HCT116 (cell line): Measurements from ENCODE around the gene COL19A1. TPM values are rescaled to one million over a fixed set of nuclear protein-coding genes. Genes with fewer than 3 reads are reported as not detected.

Experiments
- ATAC-seq: fragments of 200-7000 bp; cut with Tn5 transposase; 2 replicates; pipeline ENCODE4 v1.9.1; 2020; ENCODE audit warnings: mild to moderate bottlenecking, moderate library complexity
- BruUV-seq: library from RNA; stranded (reverse); fragments of 400-500 nt; replicated peaks from 2 replicates; lab custom pipeline; 2021; lab: Mats Ljungman, UMichigan
- CTCF ChIA-PET: fragments of 300-600 bp; sonication (Branson Sonifier 250); formaldehyde crosslinking; loops from one replicate; lab custom pipeline; 2021; ENCODE audit warnings: antibody characterized with exemption; lab: Charles Lee
- POLR2A ChIA-PET: fragments of 300-600, 350-600 bp; sonication (Branson Sonifier 250); formaldehyde crosslinking; loops from one replicate; lab custom pipeline; 2021; ENCODE audit warnings: antibody characterized with exemption; lab: Charles Lee
- RAD21 ChIA-PET, 2 experiments: fragments of 300-600 bp; sonication (Branson Sonifier 250); formaldehyde crosslinking; loops; one replicate each; lab custom pipeline; 2023; ENCODE audit warnings: low total read pairs in 2 of 2; ENCODE audit not compliant: uncharacterized antibody in 2 of 2, unreplicated experiment in 2 of 2, low non-redundant PET in 1 of 2; lab: Charles Lee
- DNase-seq: peaks from one replicate; pipeline ENCODE4 v3.0.0-alpha.2; 2010; ENCODE audit warnings: low read depth, low spot score
- H2AFZ ChIP-seq: fragments of 200-600 bp; shearing (Covaris generic), sonication (generic); 2 replicates; pipeline ENCODE4 v1.6.1; 2017; ENCODE audit warnings: low read depth, mixed run types, mixed read lengths, antibody characterized with exemption, low read length; ENCODE audit not compliant: poor library complexity, severe bottlenecking
- H3K27ac ChIP-seq: 2 replicates; pipeline ENCODE4 v1.5.1; 2012; ENCODE audit warnings: low read depth, low read length
- H3K27me3 ChIP-seq: fragments of 200-600 bp; sonication (generic); 2 replicates; pipeline ENCODE4 v1.6.1; 2016; ENCODE audit warnings: mixed run types, low read length, mixed read lengths; ENCODE audit not compliant: insufficient read depth
- H3K36me3 ChIP-seq, 2 experiments: fragments of 200-500 bp in 1 of 2; fragments of 200-600 bp in 1 of 2; sonication (Bioruptor generic) in 1 of 2; sonication (generic) in 1 of 2; 2 replicates each; pipeline versions ENCODE4 v1.5.1 to v1.6.1; 2014 to 2016; ENCODE audit warnings: low read length in 2 of 2, inconsistent platforms in 1 of 2, mixed read lengths in 1 of 2, mixed run types in 1 of 2; ENCODE audit not compliant: insufficient read depth in 2 of 2, control insufficient read depth in 1 of 2
- H3K4me1 ChIP-seq, 2 experiments: fragments of 200-600 bp in 1 of 2; sonication (generic) in 1 of 2; 2 replicates each; pipeline versions ENCODE4 v1.5.1 to v1.6.1; 2012 to 2017; ENCODE audit warnings: low read length in 2 of 2, inconsistent platforms in 1 of 2, mild to moderate bottlenecking in 1 of 2, mixed read lengths in 1 of 2, mixed run types in 1 of 2, moderate library complexity in 1 of 2; ENCODE audit not compliant: insufficient read depth in 2 of 2, control insufficient read depth in 1 of 2
- H3K4me2 ChIP-seq: fragments of 200-600 bp; sonication (generic); 2 replicates; pipeline ENCODE4 v1.6.1; 2017; ENCODE audit warnings: mixed run types, low read length, mixed read lengths
- H3K4me3 ChIP-seq, 2 experiments: fragments of 200-600 bp in 1 of 2; sonication (generic) in 1 of 2; replicated peaks in 1 of 2; 2 replicates each; pipeline ENCODE4 v1.5.1; 2011 to 2016; ENCODE audit warnings: low read length in 2 of 2, control low read depth in 1 of 2, low read depth in 1 of 2, mild to moderate bottlenecking in 1 of 2, mixed read lengths in 1 of 2, mixed run types in 1 of 2
- H3K79me2 ChIP-seq: fragments of 200-600 bp; sonication (generic); 2 replicates; pipeline ENCODE4 v1.6.1; 2017; ENCODE audit warnings: mild to moderate bottlenecking, mixed run types, low read length, moderate library complexity, mixed read lengths; ENCODE audit not compliant: insufficient read depth
- H3K9ac ChIP-seq: fragments of 200-600 bp; sonication (generic); 2 replicates; pipeline ENCODE4 v1.6.1; 2016; ENCODE audit warnings: low read length, mixed read lengths
- H3K9me2 ChIP-seq: fragments of 200-600 bp; sonication (generic), shearing (Covaris generic); 2 replicates; pipeline ENCODE4 v1.6.1; 2017; ENCODE audit warnings: mixed run types, mild to moderate bottlenecking, moderate library complexity; ENCODE audit not compliant: insufficient read depth
- H3K9me3 ChIP-seq, 2 experiments: fragments of 200-500 bp in 1 of 2; fragments of 200-600 bp in 1 of 2; sonication (Bioruptor generic) in 1 of 2; sonication (generic) in 1 of 2; 2 replicates each; pipeline ENCODE4 v1.6.1; 2014 to 2017; ENCODE audit warnings: low read length in 2 of 2, mixed read lengths in 2 of 2, inconsistent platforms in 1 of 2, low read depth in 1 of 2, mild to moderate bottlenecking in 1 of 2, mixed run types in 1 of 2, moderate library complexity in 1 of 2; ENCODE audit not compliant: control insufficient read depth in 1 of 2, insufficient read depth in 1 of 2
- H4K20me1 ChIP-seq: fragments of 200-600 bp; sonication (generic), shearing (Covaris generic); 2 replicates; pipeline ENCODE4 v1.6.1; 2017; ENCODE audit warnings: mixed run types, mild to moderate bottlenecking, moderate library complexity; ENCODE audit not compliant: insufficient read depth
- ATF3 ChIP-seq: IDR thresholded peaks from 2 replicates; pipeline ENCODE4 v1.6.1; 2012
- EZH2 ChIP-seq: fragments of 200-600 bp; sonication (generic); IDR thresholded peaks from 2 replicates; pipeline ENCODE4 v1.6.1; 2017; ENCODE audit warnings: antibody characterized with exemption, mixed run types
- MAX ChIP-seq: IDR thresholded peaks from 2 replicates; pipeline ENCODE4 v1.6.1; 2012
- SIN3A ChIP-seq: IDR thresholded peaks from 2 replicates; pipeline ENCODE4 v1.6.1; 2012; ENCODE audit warnings: low read depth
- ZFX ChIP-seq: fragments of 450-650 bp; IDR thresholded peaks from 2 replicates; pipeline ENCODE4 v1.6.1; 2017
- intact Hi-C: fragments of 100-400 bp; cut with micrococcal nuclease; formaldehyde crosslinking; loops from 2 replicates; pipeline ENCODE4 v1.10.0; 2022
- total RNA-seq: library from RNA; stranded (reverse); gene quantifications from one replicate; pipeline ENCODE4 v1.2.1, GENCODE V29; 2021; ENCODE audit not compliant: unreplicated experiment
- TF ChIP-seq, protein P1 (sequence below): IDR thresholded peaks from 2 replicates; pipeline ENCODE4 v1.6.1; 2012; ENCODE audit warnings: low read depth

COL19A1 gene
- total RNA-seq, 1 experiment from 2014 or later: not detected

- Histone ChIP-seq H3K4me1 (no peaks in the 10 kb centered on the region), H3K27ac (no peak overlapping the region), H3K27me3 (peaks cover 45% of the 10 kb centered on the region), H4K20me1 (no peaks in the 10 kb centered on the region), H3K79me2 (no peaks in the 10 kb centered on the region), H2AFZ (no peak overlapping the region), H3K36me3 (no peaks in the 10 kb centered on the region), H3K9ac (no peak overlapping the region), H3K9me2 (no peaks in the 10 kb centered on the region), H3K4me3 (no peak overlapping the region), H3K9me3 (no peaks in the 10 kb centered on the region), H3K4me2 (no peak overlapping the region)
- TF ChIP-seq ATF3 (no peak), EZH2 (no peak), MAX (no peak), SIN3A (no peak), ZFX (no peak)
- TF ChIP-seq, protein P1, sequence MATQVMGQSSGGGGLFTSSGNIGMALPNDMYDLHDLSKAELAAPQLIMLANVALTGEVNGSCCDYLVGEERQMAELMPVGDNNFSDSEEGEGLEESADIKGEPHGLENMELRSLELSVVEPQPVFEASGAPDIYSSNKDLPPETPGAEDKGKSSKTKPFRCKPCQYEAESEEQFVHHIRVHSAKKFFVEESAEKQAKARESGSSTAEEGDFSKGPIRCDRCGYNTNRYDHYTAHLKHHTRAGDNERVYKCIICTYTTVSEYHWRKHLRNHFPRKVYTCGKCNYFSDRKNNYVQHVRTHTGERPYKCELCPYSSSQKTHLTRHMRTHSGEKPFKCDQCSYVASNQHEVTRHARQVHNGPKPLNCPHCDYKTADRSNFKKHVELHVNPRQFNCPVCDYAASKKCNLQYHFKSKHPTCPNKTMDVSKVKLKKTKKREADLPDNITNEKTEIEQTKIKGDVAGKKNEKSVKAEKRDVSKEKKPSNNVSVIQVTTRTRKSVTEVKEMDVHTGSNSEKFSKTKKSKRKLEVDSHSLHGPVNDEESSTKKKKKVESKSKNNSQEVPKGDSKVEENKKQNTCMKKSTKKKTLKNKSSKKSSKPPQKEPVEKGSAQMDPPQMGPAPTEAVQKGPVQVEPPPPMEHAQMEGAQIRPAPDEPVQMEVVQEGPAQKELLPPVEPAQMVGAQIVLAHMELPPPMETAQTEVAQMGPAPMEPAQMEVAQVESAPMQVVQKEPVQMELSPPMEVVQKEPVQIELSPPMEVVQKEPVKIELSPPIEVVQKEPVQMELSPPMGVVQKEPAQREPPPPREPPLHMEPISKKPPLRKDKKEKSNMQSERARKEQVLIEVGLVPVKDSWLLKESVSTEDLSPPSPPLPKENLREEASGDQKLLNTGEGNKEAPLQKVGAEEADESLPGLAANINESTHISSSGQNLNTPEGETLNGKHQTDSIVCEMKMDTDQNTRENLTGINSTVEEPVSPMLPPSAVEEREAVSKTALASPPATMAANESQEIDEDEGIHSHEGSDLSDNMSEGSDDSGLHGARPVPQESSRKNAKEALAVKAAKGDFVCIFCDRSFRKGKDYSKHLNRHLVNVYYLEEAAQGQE: no peak
- intact Hi-C loops: loop anchor here (1.0 to 10.0 kb wide), 7 partner anchors 147 to 1133 kb away; partner anchors contain the start of gene B3GAT2
- ChIA-PET CTCF (interaction anchor here (0.8 to 2.6 kb wide), 30 partner anchors 8 to 792 kb away, joined by 3 to 67 read pairs (median 6); partner anchors contain the start of gene B3GAT2), POLR2A (interaction anchor here (1.3 to 1.6 kb wide), 3 partner anchors 9 to 146 kb away, joined by 3 to 5 read pairs (median 3); no protein-coding TSS in a partner anchor), RAD21 (interaction anchor here (0.9 to 1.8 kb wide), 7 partner anchors 88 to 734 kb away, joined by 3 to 8 read pairs (median 3); partner anchors contain the start of gene B3GAT2 (in 1 of the 2))
- ATAC-seq (no peak), DNase-seq (no peak)
- BruUV-seq: no TSS peak
Observed at GRCh38 chr6:70221715-70222438, 355.5 kb downstream of the COL19A1 start.
